ENCODE measurements around the gene MUC2.

The MUC2 gene

DNA sequence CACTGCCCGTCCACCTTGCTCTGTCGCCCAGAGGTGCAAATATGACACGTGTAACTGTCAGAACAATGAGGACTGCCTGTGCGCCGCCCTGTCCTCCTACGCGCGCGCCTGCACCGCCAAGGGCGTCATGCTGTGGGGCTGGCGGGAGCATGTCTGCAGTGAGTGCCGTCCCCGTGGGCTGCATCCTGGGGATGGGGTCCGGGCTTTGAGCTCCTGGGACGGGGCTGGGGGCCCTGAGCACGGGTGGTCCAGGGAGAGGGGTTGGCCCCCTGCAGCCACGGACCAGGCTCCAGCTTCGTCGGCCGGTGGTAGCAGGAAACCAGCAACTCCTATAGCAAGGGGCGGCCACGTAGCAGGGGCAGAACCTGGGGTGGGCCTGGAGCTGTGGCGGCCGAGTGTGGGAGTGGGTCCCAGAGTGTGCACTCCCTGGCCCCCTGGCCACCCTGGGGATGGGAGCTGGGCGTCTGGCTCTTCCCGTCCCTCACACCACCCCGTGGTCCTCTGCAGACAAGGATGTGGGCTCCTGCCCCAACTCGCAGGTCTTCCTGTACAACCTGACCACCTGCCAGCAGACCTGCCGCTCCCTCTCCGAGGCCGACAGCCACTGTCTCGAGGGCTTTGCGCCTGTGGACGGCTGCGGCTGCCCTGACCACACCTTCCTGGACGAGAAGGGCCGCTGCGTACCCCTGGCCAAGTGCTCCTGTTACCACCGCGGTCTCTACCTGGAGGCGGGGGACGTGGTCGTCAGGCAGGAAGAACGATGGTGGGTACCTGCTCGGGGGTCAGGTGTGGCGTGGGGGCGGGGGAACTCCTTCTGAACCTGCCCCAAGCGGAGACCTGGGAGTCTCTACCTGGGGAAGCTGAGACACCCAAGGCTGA lies 10.1 kb downstream of the MUC2 start:
- no peak overlapping the region for H3K4me3 Mint-ChIP-seq
- no peaks in the 10 kb centered on the region for H3K4me1 Mint-ChIP-seq
- H3K36me3 Mint-ChIP-seq = no peaks in the 10 kb centered on the region
- no peaks in the 10 kb centered on the region for H3K9me3 Mint-ChIP-seq
- H3K27me3 Mint-ChIP-seq = no peaks in the 10 kb centered on the region
- H3K27ac Mint-ChIP-seq = no peak overlapping the region

DNA sequence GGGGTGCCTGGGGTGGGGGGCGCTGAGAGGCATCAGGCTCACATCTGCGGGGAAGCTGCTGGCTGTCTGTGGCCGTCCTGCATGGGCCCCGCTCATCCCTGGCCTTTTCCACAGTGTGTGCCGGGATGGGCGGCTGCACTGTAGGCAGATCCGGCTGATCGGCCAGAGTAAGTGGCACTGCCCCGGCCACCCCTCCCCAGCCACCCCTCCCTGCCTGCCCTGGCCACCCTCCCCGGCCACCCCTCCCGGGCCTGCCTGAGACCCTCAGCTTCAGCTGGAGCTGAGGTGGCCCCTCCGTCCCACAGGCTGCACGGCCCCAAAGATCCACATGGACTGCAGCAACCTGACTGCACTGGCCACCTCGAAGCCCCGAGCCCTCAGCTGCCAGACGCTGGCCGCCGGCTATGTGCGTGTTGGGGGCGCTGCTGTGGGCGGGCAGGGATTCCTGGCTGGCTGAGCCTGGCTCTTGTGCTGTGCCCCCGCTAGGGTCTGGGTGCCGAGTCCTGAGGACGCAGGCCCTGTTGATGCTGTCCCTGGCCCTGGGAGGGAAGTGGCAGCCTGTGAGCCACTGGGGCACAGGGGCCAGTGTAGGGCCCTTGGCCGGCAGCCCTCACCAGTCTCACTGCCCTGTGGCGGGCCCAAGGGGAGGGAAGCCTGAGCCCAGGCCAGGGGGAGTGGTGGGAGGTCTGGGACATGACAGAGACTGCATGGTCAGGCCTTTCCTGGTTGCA lies 10.9 kb downstream of the MUC2 start:
- no peaks in the 10 kb centered on the region for H3K4me1 Mint-ChIP-seq
- no peak overlapping the region for H3K4me3 Mint-ChIP-seq
- H3K27ac Mint-ChIP-seq = no peak overlapping the region
- no peaks in the 10 kb centered on the region for H3K27me3 Mint-ChIP-seq
- no peaks in the 10 kb centered on the region for H3K36me3 Mint-ChIP-seq
- H3K9me3 Mint-ChIP-seq = no peaks in the 10 kb centered on the region

DNA sequence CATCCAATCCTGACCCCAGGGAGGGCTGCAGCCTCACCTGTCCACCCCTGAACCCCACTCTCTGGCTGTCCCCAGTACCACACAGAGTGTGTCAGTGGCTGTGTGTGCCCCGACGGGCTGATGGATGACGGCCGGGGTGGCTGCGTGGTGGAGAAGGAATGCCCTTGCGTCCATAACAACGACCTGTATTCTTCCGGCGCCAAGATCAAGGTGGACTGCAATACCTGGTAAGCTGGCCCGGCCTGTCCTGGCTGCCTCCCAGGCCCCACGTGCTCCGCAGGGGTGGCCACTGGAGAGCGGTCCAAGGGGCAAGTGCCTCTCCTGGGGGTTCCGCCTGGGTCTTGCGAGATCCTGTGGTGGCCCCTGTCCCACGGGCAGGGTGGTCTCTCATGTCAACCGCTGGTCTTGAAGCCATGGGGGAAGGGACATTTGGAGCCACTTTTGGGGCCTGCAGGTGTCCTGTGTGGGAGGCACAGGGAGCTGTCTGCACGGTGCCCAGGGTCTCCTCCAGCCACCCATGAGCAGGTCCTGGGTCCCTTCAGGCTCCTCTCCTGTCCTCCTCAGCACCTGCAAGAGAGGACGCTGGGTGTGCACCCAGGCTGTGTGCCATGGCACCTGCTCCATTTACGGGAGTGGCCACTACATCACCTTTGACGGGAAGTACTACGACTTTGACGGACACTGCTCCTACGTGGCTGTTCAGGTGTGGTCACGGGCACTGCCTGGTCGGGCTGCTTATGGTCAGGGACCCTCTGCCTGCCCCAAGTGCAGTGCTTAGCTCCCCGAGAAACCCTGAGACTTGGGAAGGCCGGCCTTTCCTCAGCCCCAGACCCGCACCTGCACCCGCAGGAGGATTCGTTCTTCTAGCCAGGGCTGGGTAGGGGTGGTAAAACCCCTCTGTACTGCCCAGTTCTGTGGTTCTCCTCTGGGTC lies 11.8 kb downstream of the MUC2 start:
- no peak overlapping the region for H3K27ac Mint-ChIP-seq
- H3K4me1 Mint-ChIP-seq = no peaks in the 10 kb centered on the region
- H3K27me3 Mint-ChIP-seq = no peaks in the 10 kb centered on the region
- no peaks in the 10 kb centered on the region for H3K36me3 Mint-ChIP-seq
- H3K9me3 Mint-ChIP-seq = no peaks in the 10 kb centered on the region
- no peak overlapping the region for H3K4me3 Mint-ChIP-seq

DNA sequence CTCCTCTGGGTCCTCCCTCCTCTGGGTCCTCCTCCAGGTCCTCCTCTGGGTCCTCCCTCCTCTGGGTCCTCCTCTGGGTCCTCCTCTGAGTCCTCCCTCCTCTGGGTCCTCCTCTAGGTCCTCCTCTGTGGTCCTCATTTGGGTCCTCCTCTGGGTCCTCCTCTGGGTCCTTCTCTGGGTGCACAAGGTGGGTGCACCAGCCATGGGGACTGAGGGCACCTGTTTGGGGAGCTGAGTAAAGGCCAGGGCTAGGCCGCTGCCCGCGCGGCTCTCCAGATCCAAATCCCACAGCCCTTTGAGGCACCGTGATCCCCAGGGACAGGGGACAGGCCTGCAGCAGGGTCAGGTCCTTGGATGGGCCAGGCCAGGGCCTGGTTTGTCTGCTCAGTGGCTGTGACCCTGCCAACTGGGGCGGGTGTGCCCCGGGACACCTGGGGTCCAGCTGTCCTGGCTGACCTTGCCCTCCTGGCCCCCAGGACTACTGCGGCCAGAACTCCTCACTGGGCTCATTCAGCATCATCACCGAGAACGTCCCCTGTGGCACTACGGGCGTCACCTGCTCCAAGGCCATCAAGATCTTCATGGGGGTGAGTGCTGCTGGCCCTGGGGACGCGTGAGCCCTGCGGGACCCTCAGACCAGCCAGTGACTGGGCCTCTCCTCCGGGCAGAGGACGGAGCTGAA lies 12.7 kb downstream of the MUC2 start:
- Mint-ChIP-seq H3K27ac (no peak overlapping the region), H3K36me3 (no peaks in the 10 kb centered on the region), H3K4me3 (no peak overlapping the region), H3K4me1 (no peaks in the 10 kb centered on the region), H3K9me3 (no peaks in the 10 kb centered on the region), H3K27me3 (no peaks in the 10 kb centered on the region)

DNA sequence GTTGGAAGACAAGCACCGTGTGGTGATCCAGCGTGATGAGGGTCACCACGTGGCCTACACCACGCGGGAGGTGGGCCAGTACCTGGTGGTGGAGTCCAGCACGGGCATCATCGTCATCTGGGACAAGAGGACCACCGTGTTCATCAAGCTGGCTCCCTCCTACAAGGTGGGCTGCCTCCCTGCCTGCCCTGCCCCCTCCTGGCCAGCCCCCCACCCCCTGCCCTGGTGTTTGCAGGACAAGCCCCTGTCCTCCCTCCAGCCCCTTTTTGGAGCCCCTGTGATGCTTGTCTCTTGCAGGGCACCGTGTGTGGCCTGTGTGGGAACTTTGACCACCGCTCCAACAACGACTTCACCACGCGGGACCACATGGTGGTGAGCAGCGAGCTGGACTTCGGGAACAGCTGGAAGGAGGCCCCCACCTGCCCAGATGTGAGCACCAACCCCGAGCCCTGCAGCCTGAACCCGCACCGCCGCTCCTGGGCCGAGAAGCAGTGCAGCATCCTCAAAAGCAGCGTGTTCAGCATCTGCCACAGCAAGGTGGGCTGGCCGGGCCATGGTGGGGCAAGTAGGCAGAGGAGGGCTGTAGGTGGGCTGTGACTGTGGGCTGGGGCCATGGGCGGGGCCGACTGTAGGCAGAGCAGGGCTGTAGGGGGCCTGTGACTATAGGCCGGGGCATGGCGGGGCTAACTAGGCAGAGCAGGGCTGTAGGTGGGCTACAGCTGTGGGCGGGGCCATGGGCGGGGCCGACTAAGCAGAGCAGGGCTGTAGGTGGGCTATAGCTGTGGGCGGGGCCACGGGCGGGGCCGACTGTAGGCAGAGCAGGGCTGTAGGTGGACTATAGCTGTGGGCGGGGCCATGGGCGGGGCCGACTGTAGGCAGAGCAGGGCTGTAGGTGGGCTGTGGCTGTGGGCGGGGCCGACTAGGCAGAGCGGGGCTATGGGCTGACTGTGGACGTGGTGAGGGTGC lies 13.6 kb downstream of the MUC2 start:
- Mint-ChIP-seq H3K4me3 (no peak overlapping the region), H3K27ac (no peak overlapping the region), H3K4me1 (no peaks in the 10 kb centered on the region), H3K9me3 (no peaks in the 10 kb centered on the region), H3K36me3 (no peaks in the 10 kb centered on the region), H3K27me3 (no peaks in the 10 kb centered on the region)

DNA sequence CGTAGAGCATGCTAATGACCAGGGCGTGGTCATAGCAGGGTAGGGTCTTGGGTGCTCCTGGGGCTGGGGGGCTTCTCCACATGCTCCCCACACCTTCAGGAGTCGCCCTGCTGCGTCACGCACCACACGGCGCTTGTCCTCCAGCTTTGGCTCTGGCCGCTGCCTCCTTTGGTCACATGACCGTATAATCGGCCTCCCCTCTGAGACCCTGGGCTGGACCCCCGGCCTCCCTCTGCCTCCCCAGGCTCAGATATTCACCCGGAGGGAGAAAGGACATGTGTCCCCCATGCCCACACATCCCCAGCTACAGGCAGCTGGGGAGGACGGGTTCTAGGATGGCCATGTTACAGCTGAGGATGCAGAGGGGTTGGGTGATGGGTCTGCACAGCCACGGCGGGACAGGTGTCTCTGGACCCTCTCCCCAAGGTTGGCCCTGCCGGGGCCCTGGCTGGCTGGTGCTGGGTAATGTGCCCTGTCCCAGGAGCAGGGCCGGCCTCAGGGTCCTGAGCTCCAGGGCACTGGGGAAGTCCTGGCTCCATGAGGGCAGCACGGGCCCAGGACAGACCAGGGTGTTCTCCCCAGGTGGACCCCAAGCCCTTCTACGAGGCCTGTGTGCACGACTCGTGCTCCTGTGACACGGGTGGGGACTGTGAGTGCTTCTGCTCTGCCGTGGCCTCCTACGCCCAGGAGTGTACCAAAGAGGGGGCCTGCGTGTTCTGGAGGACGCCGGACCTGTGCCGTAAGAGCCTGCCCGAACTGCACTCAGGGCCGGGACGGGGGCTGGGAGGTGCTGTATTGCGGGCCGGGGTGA lies 14.5 kb downstream of the MUC2 start:
- no peak overlapping the region for H3K4me3 Mint-ChIP-seq
- no peaks in the 10 kb centered on the region for H3K4me1 Mint-ChIP-seq
- H3K9me3 Mint-ChIP-seq = no peaks in the 10 kb centered on the region
- H3K36me3 Mint-ChIP-seq = no peaks in the 10 kb centered on the region
- no peaks in the 10 kb centered on the region for H3K27me3 Mint-ChIP-seq
- H3K27ac Mint-ChIP-seq = no peak overlapping the region

DNA sequence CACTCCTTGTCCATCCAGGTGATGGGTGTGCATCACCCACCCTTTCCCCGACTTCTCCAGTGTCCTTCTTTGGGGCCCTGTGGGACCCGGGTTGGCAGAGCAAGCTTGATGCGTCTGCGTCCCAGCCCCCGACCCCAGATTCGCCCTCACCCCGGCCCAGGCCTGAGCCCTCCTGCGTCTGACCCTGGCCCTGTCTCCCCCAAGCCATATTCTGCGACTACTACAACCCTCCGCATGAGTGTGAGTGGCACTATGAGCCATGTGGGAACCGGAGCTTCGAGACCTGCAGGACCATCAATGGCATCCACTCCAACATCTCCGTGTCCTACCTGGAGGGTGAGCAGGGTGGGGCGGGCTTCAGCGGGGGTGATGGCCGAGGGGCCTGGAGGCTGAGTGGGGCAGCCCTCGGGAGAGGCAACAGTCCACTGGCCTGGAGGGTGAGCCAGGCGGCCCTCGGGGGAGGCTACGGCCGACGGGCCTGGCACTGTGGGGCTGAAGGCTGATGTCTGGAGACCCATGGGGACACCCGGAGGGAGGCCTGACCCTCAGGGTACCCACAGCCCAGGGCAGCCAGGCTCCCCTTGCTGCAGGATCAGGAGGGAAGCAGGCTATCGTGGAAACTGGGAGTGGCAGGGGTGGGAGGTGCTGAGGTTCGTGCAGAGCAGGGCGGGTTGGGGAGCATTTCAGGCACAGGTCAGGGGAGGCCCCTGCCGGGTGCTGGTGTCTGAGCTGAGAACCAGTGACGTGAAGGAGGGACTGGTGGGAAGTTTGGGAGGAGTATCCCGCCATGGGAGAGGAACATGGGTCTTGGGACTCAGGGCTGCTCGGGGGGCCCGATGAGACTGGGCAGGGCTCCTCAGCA lies 15.3 kb downstream of the MUC2 start:
- Mint-ChIP-seq H3K4me1 (no peaks in the 10 kb centered on the region), H3K27me3 (no peaks in the 10 kb centered on the region)

DNA sequence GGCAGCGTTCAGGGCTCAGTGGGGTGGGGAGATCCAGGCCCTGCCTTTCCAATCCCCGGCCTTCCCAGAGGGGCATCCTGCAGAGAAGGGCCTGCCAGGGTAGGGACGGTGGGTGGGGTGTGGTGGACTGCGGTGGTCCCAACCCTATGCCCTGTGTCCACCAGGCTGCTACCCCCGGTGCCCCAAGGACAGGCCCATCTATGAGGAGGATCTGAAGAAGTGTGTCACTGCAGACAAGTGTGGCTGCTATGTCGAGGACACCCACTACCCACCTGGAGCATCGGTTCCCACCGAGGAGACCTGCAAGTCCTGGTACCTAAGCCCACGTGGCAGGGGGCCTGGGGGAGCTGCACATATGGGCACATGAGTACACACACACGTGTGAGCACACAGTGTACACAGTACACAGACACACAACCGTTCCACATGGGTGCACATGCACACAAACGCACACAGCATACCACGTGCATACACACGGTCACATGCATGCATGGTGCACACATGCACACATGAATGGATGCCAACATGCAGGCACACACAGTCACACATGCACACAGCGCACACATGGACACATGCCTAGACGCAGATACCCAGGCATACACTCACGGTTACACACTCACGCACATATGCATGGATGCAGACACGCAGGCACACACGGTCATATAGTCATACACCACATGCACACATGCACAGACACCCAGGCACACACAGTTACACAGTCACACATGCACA lies 16.1 kb downstream of the MUC2 start:
- Mint-ChIP-seq H3K36me3 (no peaks in the 10 kb centered on the region), H3K9me3 (no peaks in the 10 kb centered on the region), H3K27me3 (no peaks in the 10 kb centered on the region), H3K4me3 (no peak overlapping the region), H3K4me1 (no peaks in the 10 kb centered on the region), H3K27ac (no peak overlapping the region)

More for the DNA sequence above, 15.3 kb downstream of the MUC2 start:
- H3K27ac Mint-ChIP-seq = no peak overlapping the region
- H3K4me3 Mint-ChIP-seq = no peak overlapping the region
- H3K9me3 Mint-ChIP-seq = no peaks in the 10 kb centered on the region
- H3K36me3 Mint-ChIP-seq = no peaks in the 10 kb centered on the region

DNA sequence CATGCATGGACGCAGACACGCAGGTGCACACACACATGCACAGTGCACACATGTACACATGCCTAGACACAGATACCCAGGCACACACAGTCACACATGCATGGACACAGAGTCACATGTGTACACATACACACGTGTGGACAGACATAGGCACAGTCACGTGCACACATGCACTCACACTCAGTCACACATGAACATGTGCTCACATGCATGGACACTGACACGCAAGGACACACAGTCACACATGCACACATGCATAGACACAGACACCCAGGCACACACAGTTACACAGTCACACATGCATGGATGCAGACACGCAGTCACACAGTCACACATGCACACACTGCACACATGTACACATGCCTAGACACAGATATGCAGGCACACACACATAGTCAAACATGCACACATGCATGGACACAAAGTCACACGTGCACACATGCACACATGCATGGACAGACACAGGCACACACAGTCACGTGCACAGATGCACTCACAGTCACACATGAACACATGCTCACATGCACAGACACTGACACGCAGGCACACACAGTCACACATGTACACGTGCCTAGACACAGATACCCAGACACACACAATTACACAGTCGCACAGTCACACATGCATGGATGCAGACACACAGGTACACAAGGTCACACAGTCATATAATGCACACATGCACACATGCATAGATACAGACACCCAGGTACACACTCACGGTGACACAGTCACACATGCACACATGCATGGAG lies 16.8 kb downstream of the MUC2 start:
- Mint-ChIP-seq H3K36me3 (no peaks in the 10 kb centered on the region), H3K27ac (no peak overlapping the region), H3K4me1 (no peaks in the 10 kb centered on the region), H3K9me3 (no peaks in the 10 kb centered on the region), H3K4me3 (no peak overlapping the region), H3K27me3 (no peaks in the 10 kb centered on the region)

DNA sequence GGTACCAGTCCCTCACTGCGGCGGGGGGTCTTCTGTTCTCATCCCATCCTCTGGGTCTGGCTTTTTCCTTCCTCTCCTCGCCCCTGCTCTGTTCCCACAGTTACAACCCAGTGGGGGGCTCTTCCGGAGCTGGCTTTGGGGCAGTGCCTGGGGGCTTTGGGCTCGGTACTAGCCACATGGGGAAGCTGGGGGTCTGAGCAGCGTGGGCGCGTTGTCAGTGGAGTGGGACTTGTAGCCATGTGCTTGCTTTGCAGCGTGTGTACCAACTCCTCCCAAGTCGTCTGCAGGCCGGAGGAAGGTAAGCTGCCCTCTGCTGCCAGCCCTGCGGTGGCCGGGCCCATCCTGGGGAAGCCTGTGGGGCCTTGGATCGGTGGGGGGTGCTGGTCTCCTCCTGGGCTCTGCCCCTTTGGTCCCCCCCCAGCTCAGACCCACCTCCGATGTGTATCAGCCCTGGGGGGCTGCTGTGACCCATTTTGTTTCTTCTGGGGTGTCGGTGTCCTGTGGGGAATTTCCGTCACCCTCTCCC lies 17.5 kb downstream of the MUC2 start:
- no peak overlapping the region for H3K27ac Mint-ChIP-seq
- no peaks in the 10 kb centered on the region for H3K4me1 Mint-ChIP-seq
- H3K4me3 Mint-ChIP-seq = no peak overlapping the region
- H3K9me3 Mint-ChIP-seq = no peaks in the 10 kb centered on the region
- H3K27me3 Mint-ChIP-seq = no peaks in the 10 kb centered on the region
- no peaks in the 10 kb centered on the region for H3K36me3 Mint-ChIP-seq

DNA sequence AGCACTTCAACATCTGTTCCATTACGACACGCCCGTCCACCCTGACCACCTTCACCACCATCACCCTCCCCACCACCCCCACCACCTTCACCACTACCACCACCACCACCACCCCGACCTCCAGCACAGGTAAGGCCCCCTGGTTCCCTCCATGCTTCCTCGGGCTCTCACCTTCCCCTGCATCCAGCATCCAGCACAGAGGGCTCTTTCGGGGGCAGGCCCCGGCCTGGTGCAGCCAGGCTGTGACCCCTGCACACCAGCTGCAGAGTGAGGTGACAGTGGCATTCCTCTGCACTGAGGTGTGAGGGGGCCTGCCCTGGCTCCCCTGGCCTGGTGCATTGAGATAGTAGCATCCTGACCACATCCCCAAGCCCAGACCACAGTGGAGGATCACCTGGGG lies 18.2 kb downstream of the MUC2 start:
- H3K27ac Mint-ChIP-seq = no peak overlapping the region
- no peaks in the 10 kb centered on the region for H3K36me3 Mint-ChIP-seq
- no peaks in the 10 kb centered on the region for H3K9me3 Mint-ChIP-seq
- H3K4me3 Mint-ChIP-seq = no peak overlapping the region
- no peaks in the 10 kb centered on the region for H3K4me1 Mint-ChIP-seq
- no peaks in the 10 kb centered on the region for H3K27me3 Mint-ChIP-seq
